GM18502 (cell line): Measurements from ENCODE around the gene EGR1.

Experiments
- ATAC-seq: cut with Tn5 transposase; IDR thresholded peaks from one replicate; pipeline ENCODE4 v1.9.1; 2021; ENCODE audit warnings: mild to moderate bottlenecking; ENCODE audit not compliant: unreplicated experiment, poor library complexity

Gene EGR1

DNA sequence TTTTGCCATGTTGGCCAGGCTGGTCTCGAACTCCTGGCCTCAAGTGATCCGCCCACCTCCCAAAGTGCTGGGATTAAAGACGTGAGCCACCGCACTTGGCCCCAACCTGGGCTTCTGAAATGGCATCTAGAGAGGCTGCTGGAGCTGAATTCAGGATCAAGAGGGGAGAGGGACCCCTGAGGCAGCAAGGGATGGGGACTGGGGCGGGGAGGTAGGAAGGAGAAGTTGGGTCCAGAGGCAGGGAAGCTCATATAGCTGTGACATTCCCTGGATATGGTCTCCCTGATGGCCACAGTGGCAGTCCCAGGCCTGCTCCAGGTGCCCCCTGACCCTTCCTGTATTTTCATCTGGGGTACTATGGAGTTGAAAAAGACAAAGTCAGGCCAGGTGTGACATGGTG, 14.3 kb upstream of the EGR1 start:
- ATAC-seq, result no peak

DNA sequence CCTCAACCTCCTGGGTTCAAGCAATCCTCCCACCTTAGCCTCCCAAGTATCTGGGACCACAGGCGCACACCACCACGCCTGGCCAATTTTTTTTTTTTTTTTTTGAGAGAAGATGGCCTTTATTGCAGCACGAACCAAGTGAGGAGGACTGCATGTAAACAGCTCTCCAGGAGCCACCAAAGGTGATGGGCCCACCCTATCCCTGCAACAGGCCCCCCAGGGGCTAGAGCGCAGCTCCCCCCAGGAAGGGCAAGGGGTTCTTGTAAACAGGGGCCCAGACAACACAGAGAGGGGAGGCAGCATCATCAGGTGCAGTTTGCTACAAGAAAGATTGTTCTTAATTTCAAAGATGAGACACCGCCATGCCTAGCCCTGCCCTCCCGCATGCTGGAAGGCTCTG, 12.6 kb upstream of the EGR1 start:
- ATAC-seq, result no peak

DNA sequence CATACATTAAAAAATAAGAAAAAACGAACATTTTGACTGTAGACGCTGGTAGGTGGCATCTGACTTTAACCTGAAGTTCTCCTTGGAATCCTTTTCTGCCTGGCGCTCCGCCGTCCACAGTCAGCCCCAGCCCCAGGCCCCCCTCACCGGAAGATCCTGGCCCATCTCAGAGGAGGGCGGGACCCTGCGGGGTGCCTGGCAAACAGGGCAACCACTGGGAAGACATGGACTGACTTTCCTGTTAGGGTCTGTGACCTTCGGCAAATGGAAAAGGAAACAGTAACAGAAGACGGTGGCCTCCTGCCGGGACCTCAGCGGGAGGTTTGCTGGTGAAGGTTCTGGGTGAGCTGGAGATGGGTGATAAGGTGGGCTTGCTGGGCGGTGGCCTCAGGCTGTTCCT, 11.7 kb upstream of the EGR1 start:
- ATAC-seq, result no peak

DNA sequence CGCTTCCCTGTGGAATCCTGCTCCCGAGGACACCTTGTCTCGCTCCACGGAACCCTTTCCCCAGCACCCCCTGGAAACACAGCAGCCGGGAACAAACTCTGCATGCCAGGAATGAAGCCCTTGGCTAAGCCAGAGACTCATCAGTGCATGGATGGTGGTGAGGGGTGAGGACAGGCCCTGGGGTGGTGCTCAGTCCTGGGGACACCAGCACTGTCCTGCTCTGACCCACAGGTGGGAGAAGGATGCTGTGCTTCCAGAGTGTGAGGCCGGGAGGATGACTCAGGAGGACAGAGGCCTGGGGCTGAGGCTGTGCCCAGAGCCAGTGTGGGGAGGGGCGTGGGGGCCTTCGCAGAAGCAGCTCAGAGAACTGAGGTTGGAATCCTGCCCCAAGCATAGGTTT, 11.2 kb upstream of the EGR1 start:
- no peak for ATAC-seq

DNA sequence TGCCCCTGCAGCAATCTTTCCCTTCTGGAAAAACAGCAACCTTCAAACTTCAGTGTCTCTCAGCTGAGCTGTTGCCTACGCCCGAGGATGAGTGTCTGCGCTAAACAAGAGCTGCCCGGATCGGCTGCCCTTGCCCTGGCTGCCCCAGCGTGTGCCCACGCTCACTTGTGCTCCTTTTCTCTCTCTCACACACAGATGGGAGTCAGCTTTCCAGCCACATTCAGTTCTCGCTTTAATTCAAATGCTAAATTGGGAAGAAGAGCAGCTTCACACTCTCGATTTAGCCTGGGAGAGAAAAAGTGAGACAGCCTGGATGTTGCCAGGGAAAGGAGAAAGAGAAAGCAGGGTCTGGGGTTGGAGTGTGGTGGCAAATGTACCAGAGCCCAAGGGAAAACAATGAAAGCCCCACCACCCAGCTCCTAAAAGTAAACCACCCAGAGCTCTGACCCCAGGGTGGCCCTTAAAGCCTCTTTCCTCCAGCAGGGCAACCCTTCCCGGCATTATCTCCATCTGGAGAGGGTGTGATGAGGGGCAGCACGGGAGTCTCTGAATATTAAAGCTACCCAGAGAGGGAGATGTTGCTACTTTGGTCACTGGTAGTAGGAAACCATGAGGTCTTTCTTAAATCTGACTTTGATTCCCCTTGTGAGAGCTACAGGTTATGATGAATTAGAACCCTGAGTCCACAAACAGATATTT, 9.9 kb upstream of the EGR1 start:
- no peak for ATAC-seq

DNA sequence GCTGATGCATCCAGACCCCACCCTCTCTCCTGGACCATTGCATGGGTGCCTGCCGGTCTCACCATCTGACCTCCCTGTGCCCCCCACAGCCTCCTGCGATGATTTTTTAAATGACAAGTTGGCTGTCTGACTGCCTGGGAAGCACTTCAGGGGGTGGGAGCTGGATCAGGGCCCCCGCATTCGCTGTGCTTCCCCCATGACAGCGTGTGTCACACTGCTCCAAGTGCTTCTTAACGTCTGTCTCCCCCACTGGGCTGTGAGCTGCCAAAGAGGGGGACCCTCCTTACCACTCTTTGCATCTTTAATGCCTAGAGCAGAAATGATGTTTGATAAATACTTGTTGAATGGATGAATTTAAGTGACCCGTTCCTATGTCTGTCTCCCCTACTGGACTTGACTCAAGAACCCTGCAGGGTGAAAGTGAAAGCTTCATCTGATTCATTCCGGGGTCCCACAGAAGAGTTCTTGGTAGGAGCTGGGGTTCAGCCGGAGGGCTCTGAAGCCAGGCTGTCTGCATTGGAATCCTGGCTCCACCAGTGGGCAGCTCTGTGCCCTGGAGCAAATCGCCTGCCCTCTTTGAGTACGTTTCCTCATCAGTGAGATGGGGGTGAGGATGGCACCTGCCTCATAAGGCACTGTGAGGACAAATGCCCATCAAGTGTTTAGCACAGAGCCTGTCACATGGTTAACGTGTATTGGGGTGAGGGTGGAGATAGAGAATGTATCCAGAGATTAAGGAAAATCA, 7.6 kb upstream of the EGR1 start:
- no peak for ATAC-seq

DNA sequence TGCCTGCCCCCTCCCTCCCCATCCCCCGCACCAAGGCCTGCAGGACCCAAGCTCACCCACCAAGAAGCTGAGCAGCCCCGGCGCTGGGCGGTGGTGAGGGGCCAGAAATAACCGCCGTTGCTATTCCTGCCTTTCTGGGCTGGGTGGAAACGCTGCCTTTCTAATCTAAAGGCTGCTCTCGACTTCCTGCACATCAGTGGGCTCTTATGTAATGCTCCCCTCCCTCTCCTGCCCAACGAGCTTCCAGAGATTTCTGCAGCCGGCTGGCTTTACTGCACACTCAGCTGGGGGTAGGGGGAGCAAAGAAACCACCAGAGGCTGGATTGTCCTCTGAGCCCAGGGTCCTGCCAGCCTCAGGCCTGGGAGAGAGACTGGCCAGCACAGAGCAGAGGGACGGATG, 6.9 kb upstream of the EGR1 start:
- ATAC-seq, result no peak

DNA sequence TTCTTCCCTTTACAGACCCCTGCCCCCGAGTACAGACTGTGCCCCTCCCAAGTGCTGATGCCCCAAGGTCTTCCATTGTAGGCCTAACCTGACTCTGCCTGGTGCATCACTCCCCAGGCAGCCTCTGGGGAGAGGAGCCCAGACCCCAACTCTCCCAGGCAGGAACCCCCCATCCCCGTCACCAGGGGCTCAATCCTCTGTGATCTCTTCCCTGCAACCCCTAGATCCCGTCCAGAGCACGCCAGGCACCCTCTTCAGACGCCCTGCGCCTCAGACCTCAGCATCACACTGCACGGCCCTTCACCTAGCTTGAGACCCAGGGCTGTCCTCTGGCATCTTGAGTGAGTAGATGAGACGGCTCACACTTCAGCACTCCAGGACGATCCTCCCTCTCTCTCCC, 6.4 kb upstream of the EGR1 start:
- ATAC-seq, result no peak

DNA sequence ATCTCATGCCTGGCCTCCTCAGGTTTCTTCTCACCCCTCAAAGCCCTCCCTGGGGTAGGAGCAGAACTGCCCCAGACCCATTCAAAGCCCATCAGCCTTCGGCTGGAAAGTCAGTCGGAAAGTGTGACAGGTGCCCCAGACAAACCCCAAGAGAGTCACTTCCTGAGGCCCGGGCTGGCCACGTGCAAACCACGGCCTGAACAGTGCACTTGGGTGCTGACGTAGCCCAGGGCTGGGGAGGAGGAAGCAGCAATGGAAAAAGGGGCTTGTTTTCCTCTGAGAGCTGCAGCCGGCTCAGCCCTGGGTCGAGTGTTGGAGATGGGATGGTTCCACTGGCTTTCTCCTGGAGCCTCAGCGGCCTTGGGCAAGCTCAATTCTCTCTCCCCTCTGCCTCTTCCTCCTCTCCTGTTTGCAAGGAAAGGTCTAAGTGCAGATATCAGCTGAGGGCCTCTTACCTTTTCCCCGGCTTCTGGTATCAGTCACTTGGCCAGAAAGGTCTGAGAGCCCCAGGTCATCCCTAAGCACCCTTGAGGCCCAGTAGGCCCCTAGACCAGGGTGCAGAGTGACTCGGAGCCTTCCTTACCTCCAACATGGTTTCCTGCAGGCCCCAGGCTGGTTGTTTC, 5.9 kb upstream of the EGR1 start:
- no peak for ATAC-seq

DNA sequence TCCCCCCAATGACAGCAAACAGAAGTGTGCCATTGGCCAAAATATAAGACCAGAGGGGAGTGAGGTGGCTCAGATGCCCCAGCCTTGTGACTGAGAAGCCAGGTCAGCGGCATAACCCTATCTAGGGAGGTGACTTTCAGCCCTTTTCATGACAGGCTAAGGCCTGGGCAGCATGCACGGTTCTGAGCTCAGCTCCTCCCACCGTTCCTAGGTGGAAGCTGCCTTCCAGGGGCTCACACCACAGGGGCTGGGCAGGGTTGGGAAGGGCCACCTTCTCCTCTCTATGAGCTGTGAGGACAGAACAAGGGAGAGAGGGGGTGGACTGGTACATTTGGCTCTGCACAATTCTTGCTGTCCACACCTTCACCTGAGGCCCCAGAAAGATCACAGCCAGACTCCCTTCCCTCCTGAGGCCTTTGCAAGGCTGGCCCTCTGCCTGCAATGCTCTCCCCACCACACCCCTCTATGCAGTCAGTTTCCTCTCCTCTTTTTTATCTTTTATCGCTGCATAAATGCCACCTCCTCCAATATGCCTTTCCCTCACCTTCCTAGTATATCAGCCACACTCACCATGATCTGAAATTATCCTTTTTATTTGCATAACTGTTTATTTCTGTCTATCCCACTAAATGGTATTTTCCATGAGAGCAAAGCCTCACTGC, 5.1 kb upstream of the EGR1 start:
- ATAC-seq, result no peak

DNA sequence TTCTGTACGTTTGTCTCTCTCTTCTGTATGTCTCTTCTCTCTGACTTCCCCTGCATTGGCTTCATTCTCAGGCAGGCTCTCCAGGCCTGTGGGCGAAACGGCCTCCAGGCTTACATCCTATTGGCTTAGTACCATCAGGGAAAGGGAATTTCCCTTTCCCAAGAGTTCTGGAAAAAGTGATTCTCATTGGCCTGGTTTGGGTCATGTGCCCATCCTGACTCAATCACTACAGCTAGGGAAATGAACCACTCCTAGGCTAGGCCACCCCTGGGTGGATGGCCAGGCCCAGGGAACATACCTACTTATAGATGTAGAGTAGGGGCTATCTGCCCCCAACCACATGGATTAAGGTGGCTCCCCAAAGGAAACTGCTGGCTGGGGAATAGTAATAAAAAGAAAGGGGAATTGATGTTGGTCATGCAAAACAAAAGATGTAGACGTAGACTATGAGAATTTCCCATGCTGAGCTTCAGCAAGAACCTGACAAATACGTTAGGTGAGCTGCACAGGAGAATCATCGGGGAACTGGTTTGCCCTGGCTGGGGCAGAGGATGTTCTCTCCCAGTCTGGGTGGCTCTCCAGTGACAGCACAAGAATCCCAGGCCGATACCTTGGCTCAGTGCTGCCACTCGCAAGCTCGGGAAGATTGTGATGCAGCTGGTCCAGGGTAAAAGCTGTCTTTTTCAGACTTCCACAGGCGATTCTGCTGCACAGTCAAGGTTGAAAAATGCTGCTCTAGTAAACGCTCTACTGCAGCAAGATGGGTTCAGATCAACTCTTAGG, 3.7 kb upstream of the EGR1 start:
- no peak for ATAC-seq

DNA sequence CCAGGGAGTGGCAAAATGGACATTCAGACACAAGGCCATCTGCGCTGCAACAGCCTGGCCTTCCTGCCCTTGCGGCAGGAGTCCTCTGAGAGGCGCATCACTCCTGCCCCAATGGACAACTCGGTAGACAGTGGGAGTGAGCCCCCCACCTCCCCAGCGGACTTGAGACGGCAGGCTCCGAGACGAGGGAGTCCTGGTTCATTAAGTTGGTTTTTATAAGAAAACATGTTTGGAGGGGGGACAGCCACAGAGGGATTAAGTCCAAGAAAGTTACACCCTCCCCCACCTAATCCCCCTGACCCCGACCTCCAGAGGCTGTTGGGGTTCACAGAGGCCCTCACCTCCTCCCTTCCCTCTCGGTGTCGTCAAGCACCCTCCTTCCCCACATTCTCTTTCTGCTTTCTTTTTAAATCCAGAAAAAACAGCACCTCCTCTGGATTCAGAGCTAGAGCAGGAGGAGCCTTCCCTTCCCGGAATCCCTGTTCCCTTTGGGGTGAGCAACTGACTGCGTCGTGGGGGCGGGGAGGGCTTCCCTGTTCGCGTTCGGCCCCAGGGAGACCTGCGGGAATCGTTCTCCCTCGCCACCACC, 1.8 kb upstream of the EGR1 start:
- ATAC-seq, result no peak

DNA sequence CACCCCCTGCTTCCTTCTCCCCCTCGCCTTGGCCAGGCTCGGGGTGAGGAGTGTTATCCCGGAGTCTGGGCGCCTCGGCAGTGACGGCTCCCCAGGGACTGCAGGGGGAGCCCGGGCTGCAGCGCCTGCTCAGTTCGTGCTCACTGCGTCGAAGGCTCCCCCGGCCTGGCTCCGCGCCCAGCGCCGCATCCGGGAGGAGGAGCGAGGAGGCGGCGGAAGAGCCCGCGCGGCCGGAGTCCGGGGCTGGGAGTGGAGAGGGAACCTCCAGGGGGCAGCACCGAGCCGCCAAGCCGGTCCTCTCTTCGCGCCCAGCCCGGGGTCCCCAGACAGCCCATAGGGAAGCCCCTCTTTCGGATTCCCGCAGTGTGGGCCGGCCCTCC, 1.3 kb upstream of the EGR1 start:
- ATAC-seq, result peak; percentile 55

DNA sequence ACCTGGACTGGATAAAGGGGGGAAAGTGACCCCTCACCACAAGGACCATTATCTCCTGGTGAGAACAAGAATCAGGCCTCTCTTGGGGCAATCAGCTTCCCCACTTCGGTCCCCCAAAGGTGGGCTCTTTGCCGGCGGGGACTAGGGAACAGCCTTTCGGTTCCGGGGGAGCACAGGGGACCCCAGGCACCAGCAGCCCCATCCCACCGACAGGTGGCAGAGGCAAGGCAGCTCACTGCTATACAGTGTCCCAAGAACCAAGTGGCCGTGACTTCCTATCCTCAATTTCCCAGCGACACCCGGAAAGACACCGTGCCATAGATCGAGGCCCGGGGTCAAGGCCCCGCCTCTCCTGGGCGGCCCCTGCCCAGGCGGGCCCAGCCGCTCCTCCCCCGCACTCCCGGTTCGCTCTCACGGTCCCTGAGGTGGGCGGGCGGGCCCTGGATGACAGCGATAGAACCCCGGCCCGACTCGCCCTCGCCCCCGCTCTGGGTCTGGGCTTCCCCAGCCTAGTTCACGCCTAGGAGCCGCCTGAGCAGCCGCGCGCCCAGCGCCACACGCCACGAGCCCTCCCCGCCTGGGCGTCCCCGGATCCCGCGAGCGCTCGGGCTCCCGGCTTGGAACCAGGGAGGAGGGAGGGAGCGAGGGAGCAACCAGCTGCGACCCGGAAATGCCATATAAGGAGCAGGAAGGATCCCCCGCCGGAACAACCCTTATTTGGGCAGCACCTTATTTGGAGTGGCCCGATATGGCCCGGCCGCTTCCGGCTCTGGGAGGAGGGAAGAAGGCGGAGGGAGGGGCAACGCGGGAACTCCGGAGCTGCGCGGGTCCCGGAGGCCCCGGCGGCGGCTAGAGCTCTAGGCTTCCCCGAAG, 655 bp upstream of the EGR1 start:
- peak; percentile 77 for ATAC-seq

DNA sequence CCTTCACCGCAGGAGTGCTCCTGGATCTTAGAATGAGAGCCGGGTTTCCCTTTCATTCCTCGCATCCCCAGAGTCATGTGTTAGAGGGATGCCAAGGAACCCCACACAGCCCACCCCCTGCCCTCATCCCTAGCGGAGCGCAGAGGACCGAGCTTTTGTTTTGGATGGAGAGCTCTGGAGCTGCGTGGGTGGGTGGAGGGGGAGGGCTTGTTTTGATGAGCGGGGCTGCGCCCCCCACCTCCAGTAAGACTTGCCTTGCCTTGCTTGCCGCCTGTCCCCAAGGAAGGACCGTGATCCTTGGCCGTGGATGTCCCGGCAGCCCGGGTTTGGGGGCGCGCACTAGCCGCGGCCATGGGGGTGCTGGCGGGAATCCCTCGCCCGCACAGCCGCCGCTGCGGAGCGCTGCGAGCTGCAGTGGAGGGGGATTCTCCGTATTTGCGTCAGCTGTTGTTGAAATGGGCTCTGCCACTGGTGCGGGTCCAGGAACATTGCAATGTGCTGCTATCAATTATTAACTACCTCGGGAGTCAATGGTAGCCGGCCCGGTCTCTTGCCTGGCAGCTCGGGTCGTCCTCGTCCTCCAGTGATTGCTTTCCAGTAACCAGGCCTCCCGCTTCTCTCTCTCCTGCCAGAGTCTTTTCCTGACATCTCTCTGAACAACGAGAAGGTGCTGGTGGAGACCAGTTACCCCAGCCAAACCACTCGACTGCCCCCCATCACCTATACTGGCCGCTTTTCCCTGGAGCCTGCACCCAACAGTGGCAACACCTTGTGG, 1.0 kb downstream of the EGR1 start:
- ATAC-seq, result no peak

DNA sequence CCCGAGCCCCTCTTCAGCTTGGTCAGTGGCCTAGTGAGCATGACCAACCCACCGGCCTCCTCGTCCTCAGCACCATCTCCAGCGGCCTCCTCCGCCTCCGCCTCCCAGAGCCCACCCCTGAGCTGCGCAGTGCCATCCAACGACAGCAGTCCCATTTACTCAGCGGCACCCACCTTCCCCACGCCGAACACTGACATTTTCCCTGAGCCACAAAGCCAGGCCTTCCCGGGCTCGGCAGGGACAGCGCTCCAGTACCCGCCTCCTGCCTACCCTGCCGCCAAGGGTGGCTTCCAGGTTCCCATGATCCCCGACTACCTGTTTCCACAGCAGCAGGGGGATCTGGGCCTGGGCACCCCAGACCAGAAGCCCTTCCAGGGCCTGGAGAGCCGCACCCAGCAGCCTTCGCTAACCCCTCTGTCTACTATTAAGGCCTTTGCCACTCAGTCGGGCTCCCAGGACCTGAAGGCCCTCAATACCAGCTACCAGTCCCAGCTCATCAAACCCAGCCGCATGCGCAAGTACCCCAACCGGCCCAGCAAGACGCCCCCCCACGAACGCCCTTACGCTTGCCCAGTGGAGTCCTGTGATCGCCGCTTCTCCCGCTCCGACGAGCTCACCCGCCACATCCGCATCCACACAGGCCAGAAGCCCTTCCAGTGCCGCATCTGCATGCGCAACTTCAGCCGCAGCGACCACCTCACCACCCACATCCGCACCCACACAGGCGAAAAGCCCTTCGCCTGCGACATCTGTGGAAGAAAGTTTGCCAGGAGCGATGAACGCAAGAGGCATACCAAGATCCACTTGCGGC, 1.8 kb downstream of the EGR1 start:
- no peak for ATAC-seq

DNA sequence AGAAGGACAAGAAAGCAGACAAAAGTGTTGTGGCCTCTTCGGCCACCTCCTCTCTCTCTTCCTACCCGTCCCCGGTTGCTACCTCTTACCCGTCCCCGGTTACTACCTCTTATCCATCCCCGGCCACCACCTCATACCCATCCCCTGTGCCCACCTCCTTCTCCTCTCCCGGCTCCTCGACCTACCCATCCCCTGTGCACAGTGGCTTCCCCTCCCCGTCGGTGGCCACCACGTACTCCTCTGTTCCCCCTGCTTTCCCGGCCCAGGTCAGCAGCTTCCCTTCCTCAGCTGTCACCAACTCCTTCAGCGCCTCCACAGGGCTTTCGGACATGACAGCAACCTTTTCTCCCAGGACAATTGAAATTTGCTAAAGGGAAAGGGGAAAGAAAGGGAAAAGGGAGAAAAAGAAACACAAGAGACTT, 2.4 kb downstream of the EGR1 start:
- no peak for ATAC-seq
